NCI-H2081 (cell line): ENCODE measurements around the gene GALNT10.

Experiments used
- DNase-seq, 2 experiments: peaks; one replicate each; lab custom pipeline; 2025; lab: John Stamatoyannopoulos, UW

Gene GALNT10

GRCh38 chr5:154408811-154409210 lies 218.3 kb downstream of the GALNT10 start:
- DNase-seq: no peak

- no peak for DNase-seq
Observed at GRCh38 chr5:154409230-154409840, 218.8 kb downstream of the GALNT10 start.

GRCh38 chr5:154410008-154410407 lies 219.5 kb downstream of the GALNT10 start:
- DNase-seq: no peak

- DNase-seq: no peak
Observed at GRCh38 chr5:154410786-154411185, 220.3 kb downstream of the GALNT10 start.

- DNase-seq: no peak
Observed at GRCh38 chr5:154411338-154411737, 220.8 kb downstream of the GALNT10 start.

GRCh38 chr5:154412316-154412715 lies 221.8 kb downstream of the GALNT10 start:
- DNase-seq: no peak

- DNase-seq: no peak
Observed at GRCh38 chr5:154412925-154413324, 222.4 kb downstream of the GALNT10 start.

- no peak for DNase-seq
Observed at GRCh38 chr5:154415114-154415513, 224.6 kb downstream of the GALNT10 start.

GRCh38 chr5:154418344-154418820 lies 227.8 kb downstream of the GALNT10 start:
- DNase-seq: peak; percentile 24 to 71

- no peak for DNase-seq
Observed at GRCh38 chr5:154419236-154419635, 228.7 kb downstream of the GALNT10 start.

- DNase-seq: no peak
Observed at GRCh38 chr5:154421868-154422267, 231.3 kb downstream of the GALNT10 start.

- no peak for DNase-seq
Observed at GRCh38 chr5:154422298-154422697, 231.8 kb downstream of the GALNT10 start.

GRCh38 chr5:154428208-154428607 lies 237.7 kb downstream of the GALNT10 start:
- no peak for DNase-seq

- no peak for DNase-seq
Observed at GRCh38 chr5:154429341-154429740, 238.8 kb downstream of the GALNT10 start.

GRCh38 chr5:154430466-154430865 lies 239.9 kb downstream of the GALNT10 start:
- DNase-seq: no peak

- no peak for DNase-seq
Observed at GRCh38 chr5:154430961-154431630, 240.6 kb downstream of the GALNT10 start.

- no peak for DNase-seq
Observed at GRCh38 chr5:154435226-154435625, 244.7 kb downstream of the GALNT10 start.

- DNase-seq: no peak
Observed at GRCh38 chr5:154437281-154437965, 246.9 kb downstream of the GALNT10 start.

- no peak for DNase-seq
Observed at GRCh38 chr5:154440540-154440939, 250.0 kb downstream of the GALNT10 start.

GRCh38 chr5:154442801-154443200 lies 252.3 kb downstream of the GALNT10 start:
- DNase-seq: no peak

GRCh38 chr5:154444556-154445421 lies 254.3 kb downstream of the GALNT10 start:
- no peak for DNase-seq
